GM12878 (cell line): ENCODE measurements around the gene OLFM1. TPM values are rescaled to one million over a fixed set of nuclear protein-coding genes. Genes with fewer than 3 reads are reported as not detected.

Experiments used
- ATAC-seq: fragments of 200-7000 bp; cut with Tn5 transposase; 3 replicates; pipeline ENCODE4 v1.9.1; 2020; ENCODE audit warnings: mild to moderate bottlenecking, moderate library complexity
- BruUV-seq: library from RNA; stranded (reverse); fragments of 400-500 nt; replicated peaks from 2 replicates; lab custom pipeline; 2021; lab: Mats Ljungman, UMichigan
- CTCF ChIA-PET: fragments of 300-600 bp; sonication (Branson Sonifier 250); formaldehyde crosslinking; extraction: SDS; loops from one replicate; lab custom pipeline; 2021; ENCODE audit warnings: inconsistent platforms; lab: Yijun Ruan, JAX
- POLR2A ChIA-PET: fragments of 350-600 bp; formaldehyde crosslinking; extraction: SDS; loops from one replicate; lab custom pipeline; 2021; ENCODE audit warnings: inconsistent platforms; lab: Charles Lee
- RAD21 ChIA-PET: fragments of 300-600 bp; sonication (Branson Sonifier 250); formaldehyde crosslinking; loops from one replicate; lab custom pipeline; 2023; ENCODE audit warnings: antibody characterized with exemption; ENCODE audit not compliant: unreplicated experiment; lab: Charles Lee
- SMC1A ChIA-PET: fragments of 300-600 bp; sonication (Branson Sonifier 250); formaldehyde crosslinking; loops from one replicate; lab custom pipeline; 2023; ENCODE audit not compliant: unreplicated experiment, uncharacterized antibody; lab: Charles Lee
- DNase-seq: peaks from one replicate; pipeline ENCODE4 v3.0.0-alpha.2; 2011; ENCODE audit warnings: low read depth, low spot score
- FAIRE-seq: peaks from 3 replicates; lab custom pipeline; 2011; peaks lifted over from hg19 to GRCh38; lab: Jason Lieb, UNC
- H2AFZ ChIP-seq: 2 replicates; pipeline ENCODE4 v1.6.0; 2011; ENCODE audit warnings: low read depth, low read length, control low read depth; ENCODE audit not compliant: control insufficient read depth
- H3K27ac ChIP-seq: 2 replicates; pipeline ENCODE4 v1.5.1; 2011; ENCODE audit warnings: control low read depth; ENCODE audit not compliant: control insufficient read depth, insufficient read depth
- H3K27me3 ChIP-seq, 2 experiments: replicated peaks in 1 of 2; 2 replicates each; pipeline versions ENCODE4 v1.6.0 to v1.6.1; 2011; ENCODE audit warnings: low read length in 1 of 2; ENCODE audit not compliant: control insufficient read depth in 2 of 2, insufficient read depth in 2 of 2
- H3K36me3 ChIP-seq, 2 experiments: 2 replicates each; pipeline ENCODE4 v1.5.1; 2011; ENCODE audit warnings: low read length in 1 of 2; ENCODE audit not compliant: control insufficient read depth in 2 of 2, insufficient read depth in 2 of 2
- H3K4me1 ChIP-seq: 2 replicates; pipeline ENCODE4 v1.6.1; 2011; ENCODE audit warnings: mild to moderate bottlenecking, low read length, moderate library complexity, mixed read lengths; ENCODE audit not compliant: control insufficient read depth, insufficient read depth
- H3K4me2 ChIP-seq: 2 replicates; pipeline ENCODE4 v1.6.0; 2011; ENCODE audit warnings: control low read depth; ENCODE audit not compliant: control insufficient read depth, insufficient read depth
- H3K4me3 ChIP-seq: fragments of 200-600 bp; sonication (generic); 2 replicates; pipeline ENCODE4 v1.5.1; 2016
- H3K79me2 ChIP-seq: 2 replicates; pipeline ENCODE4 v1.6.0; 2011; ENCODE audit warnings: low read length; ENCODE audit not compliant: control insufficient read depth, insufficient read depth
- H3K9ac ChIP-seq: 2 replicates; pipeline ENCODE4 v1.8.0; 2011; ENCODE audit warnings: low read length, control low read depth, mixed read lengths; ENCODE audit not compliant: control insufficient read depth, insufficient read depth
- H3K9me3 ChIP-seq: replicated peaks from 3 replicates; pipeline ENCODE4 v1.5.1; 2011; ENCODE audit warnings: mild to moderate bottlenecking, low read length; ENCODE audit not compliant: control insufficient read depth, insufficient read depth
- H4K20me1 ChIP-seq: 2 replicates; pipeline ENCODE4 v1.6.0; 2011; ENCODE audit not compliant: control insufficient read depth, insufficient read depth
- RAD21 ChIP-seq: IDR thresholded peaks from 2 replicates; pipeline ENCODE4 v1.6.1; 2011; ENCODE audit warnings: mild to moderate bottlenecking, low read depth, low read length, moderate library complexity; ENCODE audit not compliant: insufficient read depth
- SMC3 ChIP-seq: IDR thresholded peaks from 2 replicates; pipeline ENCODE4 v1.6.1; 2011; ENCODE audit warnings: low read length, improper control_type of control experiment, borderline replicate concordance
- WGBS: methylation state at CpG from one replicate; pipeline ENCODE4 v1.1.6; 2016; ENCODE audit warnings: low lambda C conversion rate; ENCODE audit not compliant: insufficient replicate concordance, insufficient coverage; ENCODE audit errors: missing lambda C conversion rate; 5-methylcytosine and 5-hydroxymethylcytosine counted together
- in situ Hi-C: fragments of 300-500 bp; cut with MboI; formaldehyde crosslinking; loops from 9 replicates; pipeline ENCODE4 v1.14.3; 2018; ENCODE audit warnings: mixed read lengths
- intact Hi-C: fragments of 100-400 bp; cut with micrococcal nuclease; formaldehyde crosslinking; loops from one replicate; pipeline ENCODE4 v1.14.2; 2022; ENCODE audit not compliant: unreplicated experiment
- polyA plus RNA-seq, 11 experiments: library from polyadenylated mRNA; depleted of rRNA in 4 of 11; unstranded in 6 of 11; stranded (reverse) in 5 of 11; fragments of >200 nt; fragmentation: Nextera tagmentation in 4 of 11; fragmentation: Illumina TruSeq in 1 of 11; extraction: Ambion mirVana in 4 of 11; extraction: Trizol in 1 of 11; gene quantifications; 1 replicate in 1 of 11; 2 replicates in 10 of 11; pipeline versions ENCODE4 v1.2.1 to v1.2.3, GENCODE V29; 2011 to 2016; ENCODE audit warnings: inconsistent platforms in 2 of 11, missing spikeins in 2 of 11, low read depth in 1 of 11
- total RNA-seq, 4 experiments: library from RNA; depleted of rRNA in 3 of 4; stranded (reverse); fragments of >200 nt in 3 of 4; fragmentation: Illumina TruSeq in 1 of 4; extraction: Trizol in 1 of 4; gene quantifications; 2 replicates each; pipeline versions ENCODE4 v1.2.1 to v1.2.3, GENCODE V29; 2013 to 2021
- TF ChIP-seq, protein P1 (sequence below): fragments of 450-650 bp; formaldehyde crosslinking; IDR thresholded peaks from 2 replicates; pipeline ENCODE4 v1.4.0; 2022; ENCODE audit warnings: mild to moderate bottlenecking, moderate library complexity
- TF ChIP-seq, protein P2 (sequence below), 3 experiments: IDR thresholded peaks in 2 of 3; conservative IDR thresholded peaks in 1 of 3; 2 replicates each; pipeline ENCODE4 v1.5.1; 2011; ENCODE audit warnings: low read depth in 3 of 3, low read length in 3 of 3, mild to moderate bottlenecking in 3 of 3, control low read depth in 2 of 3, moderate library complexity in 2 of 3, inconsistent platforms in 1 of 3, mixed read lengths in 1 of 3; ENCODE audit not compliant: control insufficient read depth in 2 of 3, insufficient read depth in 1 of 3; ENCODE audit errors: extremely low read depth in 1 of 3

The OLFM1 gene
- total and polyA plus RNA-seq, 10 of the 15 experiments (the other 5 are each of a cell fraction or from before 2014, with no cell fraction given): not detected

DNA sequence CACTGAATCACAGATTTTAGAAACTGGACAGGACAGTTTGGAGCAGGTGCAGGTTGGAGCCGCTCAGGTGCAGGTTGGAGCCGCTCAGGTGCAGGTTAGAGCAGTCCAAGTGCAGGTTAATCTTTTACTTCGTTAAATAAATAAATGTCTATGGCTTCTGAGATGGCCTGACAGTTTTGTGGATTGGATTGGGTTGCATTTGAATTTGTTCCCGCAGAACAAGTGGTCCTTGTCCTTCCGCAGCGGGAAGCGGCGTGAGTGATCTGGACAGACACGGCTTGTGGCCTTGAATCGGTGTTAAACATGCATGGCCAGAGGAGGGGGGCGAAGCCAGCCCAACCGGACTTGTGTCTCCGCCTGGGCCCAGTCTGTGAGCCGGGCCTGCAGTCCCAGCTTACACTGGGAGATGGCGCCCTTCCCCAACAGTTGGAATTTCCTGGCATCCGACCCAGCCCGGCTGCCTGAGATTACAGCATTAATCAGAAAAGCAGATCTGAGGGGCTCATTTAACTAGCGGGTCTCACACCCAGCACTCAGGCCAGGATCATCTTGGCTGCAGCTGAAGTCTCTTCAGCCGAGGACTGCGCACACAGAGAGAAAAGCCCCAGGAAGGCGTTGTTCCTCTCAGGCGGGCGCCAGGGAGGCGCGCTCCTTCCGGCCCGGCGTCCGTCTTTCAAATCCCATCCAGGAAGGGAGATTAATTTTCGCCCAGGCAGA lies 1.5 kb upstream of the OLFM1 start:
- Histone ChIP-seq H3K4me1 (no peaks in the 10 kb centered on the region), H3K27ac (no peak overlapping the region), H2AFZ (no peak overlapping the region), H3K9ac (no peak overlapping the region), H3K9me3 (no peaks in the 10 kb centered on the region), H3K27me3 (peaks cover 3 to 4% of the 10 kb centered on the region in 2 experiments), H3K36me3 (no peaks in the 10 kb centered on the region), H3K4me2 (no peak overlapping the region), H3K79me2 (no peaks in the 10 kb centered on the region), H4K20me1 (no peaks in the 10 kb centered on the region; the same call in 1 of the 2 replicates), H3K4me3 (no peak overlapping the region)
- ATAC-seq: peak; percentile 71
- POLR2A ChIA-PET: no interaction called here
- intact Hi-C loops (loop anchor here (5.0 kb wide), 1 partner anchor 326 kb away; no protein-coding TSS in a partner anchor), in situ Hi-C loops (loop anchor here (5.0 kb wide), 2 partner anchors 261 to 326 kb away; no protein-coding TSS in a partner anchor)
- SMC1A ChIA-PET: no interaction called here
- RAD21 ChIA-PET: no interaction called here
- WGBS: 17% methylated on average over 30 of the region's 30 CpGs
- CTCF ChIA-PET: no interaction called here
- no peak for FAIRE-seq
- no peak for DNase-seq
- no TSS peak for BruUV-seq
- TF ChIP-seq, protein P1, sequence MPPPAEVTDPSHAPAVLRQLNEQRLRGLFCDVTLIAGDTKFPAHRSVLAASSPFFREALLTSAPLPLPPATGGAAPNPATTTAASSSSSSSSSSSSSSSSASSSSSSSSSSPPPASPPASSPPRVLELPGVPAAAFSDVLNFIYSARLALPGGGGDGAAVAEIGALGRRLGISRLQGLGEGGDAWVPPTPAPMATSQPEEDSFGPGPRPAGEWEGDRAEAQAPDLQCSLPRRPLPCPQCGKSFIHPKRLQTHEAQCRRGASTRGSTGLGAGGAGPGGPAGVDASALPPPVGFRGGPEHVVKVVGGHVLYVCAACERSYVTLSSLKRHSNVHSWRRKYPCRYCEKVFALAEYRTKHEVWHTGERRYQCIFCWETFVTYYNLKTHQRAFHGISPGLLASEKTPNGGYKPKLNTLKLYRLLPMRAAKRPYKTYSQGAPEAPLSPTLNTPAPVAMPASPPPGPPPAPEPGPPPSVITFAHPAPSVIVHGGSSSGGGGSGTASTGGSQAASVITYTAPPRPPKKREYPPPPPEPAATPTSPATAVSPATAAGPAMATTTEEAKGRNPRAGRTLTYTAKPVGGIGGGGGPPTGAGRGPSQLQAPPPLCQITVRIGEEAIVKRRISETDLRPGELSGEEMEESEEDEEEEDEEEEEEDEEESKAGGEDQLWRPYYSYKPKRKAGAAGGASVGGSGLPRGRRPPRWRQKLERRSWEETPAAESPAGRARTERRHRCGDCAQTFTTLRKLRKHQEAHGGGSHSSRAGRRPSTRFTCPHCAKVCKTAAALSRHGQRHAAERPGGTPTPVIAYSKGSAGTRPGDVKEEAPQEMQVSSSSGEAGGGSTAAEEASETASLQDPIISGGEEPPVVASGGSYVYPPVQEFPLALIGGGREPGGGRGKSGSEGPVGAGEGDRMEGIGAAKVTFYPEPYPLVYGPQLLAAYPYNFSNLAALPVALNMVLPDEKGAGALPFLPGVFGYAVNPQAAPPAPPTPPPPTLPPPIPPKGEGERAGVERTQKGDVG (CRISPR knock-in tag): no peak
- TF ChIP-seq SMC3 (peak; percentile 76), RAD21 (peak; percentile 77)
- TF ChIP-seq, protein P2, sequence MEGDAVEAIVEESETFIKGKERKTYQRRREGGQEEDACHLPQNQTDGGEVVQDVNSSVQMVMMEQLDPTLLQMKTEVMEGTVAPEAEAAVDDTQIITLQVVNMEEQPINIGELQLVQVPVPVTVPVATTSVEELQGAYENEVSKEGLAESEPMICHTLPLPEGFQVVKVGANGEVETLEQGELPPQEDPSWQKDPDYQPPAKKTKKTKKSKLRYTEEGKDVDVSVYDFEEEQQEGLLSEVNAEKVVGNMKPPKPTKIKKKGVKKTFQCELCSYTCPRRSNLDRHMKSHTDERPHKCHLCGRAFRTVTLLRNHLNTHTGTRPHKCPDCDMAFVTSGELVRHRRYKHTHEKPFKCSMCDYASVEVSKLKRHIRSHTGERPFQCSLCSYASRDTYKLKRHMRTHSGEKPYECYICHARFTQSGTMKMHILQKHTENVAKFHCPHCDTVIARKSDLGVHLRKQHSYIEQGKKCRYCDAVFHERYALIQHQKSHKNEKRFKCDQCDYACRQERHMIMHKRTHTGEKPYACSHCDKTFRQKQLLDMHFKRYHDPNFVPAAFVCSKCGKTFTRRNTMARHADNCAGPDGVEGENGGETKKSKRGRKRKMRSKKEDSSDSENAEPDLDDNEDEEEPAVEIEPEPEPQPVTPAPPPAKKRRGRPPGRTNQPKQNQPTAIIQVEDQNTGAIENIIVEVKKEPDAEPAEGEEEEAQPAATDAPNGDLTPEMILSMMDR (IDR thresholded peaks at IDR 0.05 in 2 of 3, conservative IDR thresholded peaks at IDR 0.05 in 1 of 3; ENCODE audit: control insufficient read depth in 2 of 3, extremely low read depth in 1 of 3, insufficient read depth in 1 of 3, low read depth in 3 of 3, low read length in 3 of 3): peak; percentile 70 to 81 (median 78)
